GM23338 (cell line): ENCODE data around the gene FNDC10.

ENCODE experiments used
- CREB1 ChIP-seq: fragments of 250-450 bp; sonication (Bioruptor Pico); IDR thresholded peaks from 2 replicates; pipeline ENCODE4 v1.5.0; 2020; ENCODE audit warnings: low read depth, mild to moderate bottlenecking, moderate library complexity
- EZH2 ChIP-seq: fragments of 200-600 bp; sonication (generic); IDR thresholded peaks from one replicate; pipeline ENCODE4 v1.8.0; 2017; ENCODE audit warnings: antibody characterized with exemption, mild to moderate bottlenecking, low read depth; ENCODE audit not compliant: unreplicated experiment
- EZH2phosphoT487 ChIP-seq: fragments of 200-600 bp; sonication (generic); IDR thresholded peaks from one replicate; pipeline ENCODE4 v1.8.1; 2018; ENCODE audit warnings: antibody characterized with exemption; ENCODE audit not compliant: unreplicated experiment
- NANOG ChIP-seq: IDR thresholded peaks from 2 replicates; pipeline ENCODE4 v1.6.1; 2016; ENCODE audit warnings: antibody characterized with exemption, borderline replicate concordance
- POLR2AphosphoS5 ChIP-seq: IDR thresholded peaks from 2 replicates; pipeline ENCODE4 v1.6.1; 2016; ENCODE audit warnings: antibody characterized with exemption, low read depth
- TF ChIP-seq, protein P1 (sequence below), 2 experiments: fragments of 200-600 bp in 1 of 2; sonication (generic) in 1 of 2; conservative IDR thresholded peaks; 2 replicates each; pipeline versions ENCODE4 v1.5.1 to v1.6.1; 2016 to 2017; ENCODE audit warnings: antibody characterized with exemption in 2 of 2, low read depth in 2 of 2, mild to moderate bottlenecking in 2 of 2, moderate library complexity in 1 of 2
- TF ChIP-seq, protein P2 (sequence below): IDR thresholded peaks from one replicate; pipeline ENCODE4 v1.6.1; 2018; ENCODE audit warnings: antibody characterized with exemption; ENCODE audit not compliant: unreplicated experiment
- TF ChIP-seq, protein P3 (sequence below): IDR thresholded peaks from 2 replicates; pipeline ENCODE4 v1.6.1; 2016; ENCODE audit warnings: antibody characterized with exemption
- TF ChIP-seq, protein P4 (sequence below): fragments of 250-450 bp; sonication (Bioruptor Pico); IDR thresholded peaks from 2 replicates; pipeline ENCODE4 v1.5.0; 2020; ENCODE audit warnings: mild to moderate bottlenecking, moderate library complexity

DNA sequence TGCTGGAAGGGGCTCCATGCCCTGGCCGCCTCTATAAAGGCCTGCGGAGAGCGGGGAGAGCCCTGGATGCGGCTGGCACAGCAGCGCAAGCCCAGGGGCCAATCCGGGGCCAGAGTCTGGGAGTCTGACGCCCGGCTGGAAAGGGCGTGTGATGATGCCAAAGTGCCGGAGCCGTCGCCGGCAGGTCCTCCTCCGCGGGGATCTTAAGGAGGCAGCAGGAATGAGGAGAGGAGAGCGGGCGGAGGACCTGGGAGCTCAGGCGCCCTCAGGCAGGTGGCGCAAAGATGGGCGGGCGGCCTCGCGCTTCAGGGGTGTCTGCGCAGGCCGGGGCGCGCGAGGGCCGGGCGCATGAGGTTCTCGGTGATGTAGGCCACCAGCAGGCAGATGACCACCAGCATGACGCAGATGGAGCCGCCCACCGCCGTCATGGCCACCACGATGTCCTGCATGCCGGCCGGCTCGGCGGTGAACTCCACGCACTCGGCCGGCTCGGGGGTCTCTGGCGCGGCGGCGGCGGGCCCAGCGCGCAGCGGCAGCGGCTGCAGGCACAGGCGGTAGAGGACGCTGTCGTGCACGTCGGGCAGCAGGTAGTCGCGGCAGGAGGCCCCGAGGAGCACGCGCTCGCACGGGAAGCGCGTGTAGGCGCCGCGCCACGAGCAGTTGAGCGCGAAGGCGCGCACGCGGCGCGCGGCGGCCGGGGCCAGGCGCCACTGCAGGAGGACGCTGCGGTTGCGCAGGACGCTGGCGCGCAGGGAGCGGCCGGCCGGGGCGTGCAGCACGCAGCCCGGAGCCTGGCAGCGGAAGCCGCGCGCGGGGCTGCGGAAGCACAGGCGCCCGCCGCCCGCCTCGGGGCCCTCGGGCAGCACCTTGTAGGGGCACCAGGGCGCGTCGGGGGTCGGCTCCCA lies 653 bp downstream of the FNDC10 start:
- TF ChIP-seq, protein P1, sequence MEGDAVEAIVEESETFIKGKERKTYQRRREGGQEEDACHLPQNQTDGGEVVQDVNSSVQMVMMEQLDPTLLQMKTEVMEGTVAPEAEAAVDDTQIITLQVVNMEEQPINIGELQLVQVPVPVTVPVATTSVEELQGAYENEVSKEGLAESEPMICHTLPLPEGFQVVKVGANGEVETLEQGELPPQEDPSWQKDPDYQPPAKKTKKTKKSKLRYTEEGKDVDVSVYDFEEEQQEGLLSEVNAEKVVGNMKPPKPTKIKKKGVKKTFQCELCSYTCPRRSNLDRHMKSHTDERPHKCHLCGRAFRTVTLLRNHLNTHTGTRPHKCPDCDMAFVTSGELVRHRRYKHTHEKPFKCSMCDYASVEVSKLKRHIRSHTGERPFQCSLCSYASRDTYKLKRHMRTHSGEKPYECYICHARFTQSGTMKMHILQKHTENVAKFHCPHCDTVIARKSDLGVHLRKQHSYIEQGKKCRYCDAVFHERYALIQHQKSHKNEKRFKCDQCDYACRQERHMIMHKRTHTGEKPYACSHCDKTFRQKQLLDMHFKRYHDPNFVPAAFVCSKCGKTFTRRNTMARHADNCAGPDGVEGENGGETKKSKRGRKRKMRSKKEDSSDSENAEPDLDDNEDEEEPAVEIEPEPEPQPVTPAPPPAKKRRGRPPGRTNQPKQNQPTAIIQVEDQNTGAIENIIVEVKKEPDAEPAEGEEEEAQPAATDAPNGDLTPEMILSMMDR (conservative IDR thresholded peaks at IDR 0.05; ENCODE audit: low read depth in 2 of 2) = peak; percentile 38 to 67; a peak in 2 of 4 replicates
- TF ChIP-seq, protein P2, sequence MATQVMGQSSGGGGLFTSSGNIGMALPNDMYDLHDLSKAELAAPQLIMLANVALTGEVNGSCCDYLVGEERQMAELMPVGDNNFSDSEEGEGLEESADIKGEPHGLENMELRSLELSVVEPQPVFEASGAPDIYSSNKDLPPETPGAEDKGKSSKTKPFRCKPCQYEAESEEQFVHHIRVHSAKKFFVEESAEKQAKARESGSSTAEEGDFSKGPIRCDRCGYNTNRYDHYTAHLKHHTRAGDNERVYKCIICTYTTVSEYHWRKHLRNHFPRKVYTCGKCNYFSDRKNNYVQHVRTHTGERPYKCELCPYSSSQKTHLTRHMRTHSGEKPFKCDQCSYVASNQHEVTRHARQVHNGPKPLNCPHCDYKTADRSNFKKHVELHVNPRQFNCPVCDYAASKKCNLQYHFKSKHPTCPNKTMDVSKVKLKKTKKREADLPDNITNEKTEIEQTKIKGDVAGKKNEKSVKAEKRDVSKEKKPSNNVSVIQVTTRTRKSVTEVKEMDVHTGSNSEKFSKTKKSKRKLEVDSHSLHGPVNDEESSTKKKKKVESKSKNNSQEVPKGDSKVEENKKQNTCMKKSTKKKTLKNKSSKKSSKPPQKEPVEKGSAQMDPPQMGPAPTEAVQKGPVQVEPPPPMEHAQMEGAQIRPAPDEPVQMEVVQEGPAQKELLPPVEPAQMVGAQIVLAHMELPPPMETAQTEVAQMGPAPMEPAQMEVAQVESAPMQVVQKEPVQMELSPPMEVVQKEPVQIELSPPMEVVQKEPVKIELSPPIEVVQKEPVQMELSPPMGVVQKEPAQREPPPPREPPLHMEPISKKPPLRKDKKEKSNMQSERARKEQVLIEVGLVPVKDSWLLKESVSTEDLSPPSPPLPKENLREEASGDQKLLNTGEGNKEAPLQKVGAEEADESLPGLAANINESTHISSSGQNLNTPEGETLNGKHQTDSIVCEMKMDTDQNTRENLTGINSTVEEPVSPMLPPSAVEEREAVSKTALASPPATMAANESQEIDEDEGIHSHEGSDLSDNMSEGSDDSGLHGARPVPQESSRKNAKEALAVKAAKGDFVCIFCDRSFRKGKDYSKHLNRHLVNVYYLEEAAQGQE = no peak
- TF ChIP-seq EZH2 (no peak), NANOG (no peak), EZH2phosphoT487 (no peak), POLR2AphosphoS5 (0 out of 2 replicates have a peak, but pooled peaks have one; percentile 38), CREB1 (CRISPR knock-in tag) (peak; percentile 72)
- TF ChIP-seq, protein P3, sequence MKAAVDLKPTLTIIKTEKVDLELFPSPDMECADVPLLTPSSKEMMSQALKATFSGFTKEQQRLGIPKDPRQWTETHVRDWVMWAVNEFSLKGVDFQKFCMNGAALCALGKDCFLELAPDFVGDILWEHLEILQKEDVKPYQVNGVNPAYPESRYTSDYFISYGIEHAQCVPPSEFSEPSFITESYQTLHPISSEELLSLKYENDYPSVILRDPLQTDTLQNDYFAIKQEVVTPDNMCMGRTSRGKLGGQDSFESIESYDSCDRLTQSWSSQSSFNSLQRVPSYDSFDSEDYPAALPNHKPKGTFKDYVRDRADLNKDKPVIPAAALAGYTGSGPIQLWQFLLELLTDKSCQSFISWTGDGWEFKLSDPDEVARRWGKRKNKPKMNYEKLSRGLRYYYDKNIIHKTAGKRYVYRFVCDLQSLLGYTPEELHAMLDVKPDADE = no peak
- TF ChIP-seq, protein P4, sequence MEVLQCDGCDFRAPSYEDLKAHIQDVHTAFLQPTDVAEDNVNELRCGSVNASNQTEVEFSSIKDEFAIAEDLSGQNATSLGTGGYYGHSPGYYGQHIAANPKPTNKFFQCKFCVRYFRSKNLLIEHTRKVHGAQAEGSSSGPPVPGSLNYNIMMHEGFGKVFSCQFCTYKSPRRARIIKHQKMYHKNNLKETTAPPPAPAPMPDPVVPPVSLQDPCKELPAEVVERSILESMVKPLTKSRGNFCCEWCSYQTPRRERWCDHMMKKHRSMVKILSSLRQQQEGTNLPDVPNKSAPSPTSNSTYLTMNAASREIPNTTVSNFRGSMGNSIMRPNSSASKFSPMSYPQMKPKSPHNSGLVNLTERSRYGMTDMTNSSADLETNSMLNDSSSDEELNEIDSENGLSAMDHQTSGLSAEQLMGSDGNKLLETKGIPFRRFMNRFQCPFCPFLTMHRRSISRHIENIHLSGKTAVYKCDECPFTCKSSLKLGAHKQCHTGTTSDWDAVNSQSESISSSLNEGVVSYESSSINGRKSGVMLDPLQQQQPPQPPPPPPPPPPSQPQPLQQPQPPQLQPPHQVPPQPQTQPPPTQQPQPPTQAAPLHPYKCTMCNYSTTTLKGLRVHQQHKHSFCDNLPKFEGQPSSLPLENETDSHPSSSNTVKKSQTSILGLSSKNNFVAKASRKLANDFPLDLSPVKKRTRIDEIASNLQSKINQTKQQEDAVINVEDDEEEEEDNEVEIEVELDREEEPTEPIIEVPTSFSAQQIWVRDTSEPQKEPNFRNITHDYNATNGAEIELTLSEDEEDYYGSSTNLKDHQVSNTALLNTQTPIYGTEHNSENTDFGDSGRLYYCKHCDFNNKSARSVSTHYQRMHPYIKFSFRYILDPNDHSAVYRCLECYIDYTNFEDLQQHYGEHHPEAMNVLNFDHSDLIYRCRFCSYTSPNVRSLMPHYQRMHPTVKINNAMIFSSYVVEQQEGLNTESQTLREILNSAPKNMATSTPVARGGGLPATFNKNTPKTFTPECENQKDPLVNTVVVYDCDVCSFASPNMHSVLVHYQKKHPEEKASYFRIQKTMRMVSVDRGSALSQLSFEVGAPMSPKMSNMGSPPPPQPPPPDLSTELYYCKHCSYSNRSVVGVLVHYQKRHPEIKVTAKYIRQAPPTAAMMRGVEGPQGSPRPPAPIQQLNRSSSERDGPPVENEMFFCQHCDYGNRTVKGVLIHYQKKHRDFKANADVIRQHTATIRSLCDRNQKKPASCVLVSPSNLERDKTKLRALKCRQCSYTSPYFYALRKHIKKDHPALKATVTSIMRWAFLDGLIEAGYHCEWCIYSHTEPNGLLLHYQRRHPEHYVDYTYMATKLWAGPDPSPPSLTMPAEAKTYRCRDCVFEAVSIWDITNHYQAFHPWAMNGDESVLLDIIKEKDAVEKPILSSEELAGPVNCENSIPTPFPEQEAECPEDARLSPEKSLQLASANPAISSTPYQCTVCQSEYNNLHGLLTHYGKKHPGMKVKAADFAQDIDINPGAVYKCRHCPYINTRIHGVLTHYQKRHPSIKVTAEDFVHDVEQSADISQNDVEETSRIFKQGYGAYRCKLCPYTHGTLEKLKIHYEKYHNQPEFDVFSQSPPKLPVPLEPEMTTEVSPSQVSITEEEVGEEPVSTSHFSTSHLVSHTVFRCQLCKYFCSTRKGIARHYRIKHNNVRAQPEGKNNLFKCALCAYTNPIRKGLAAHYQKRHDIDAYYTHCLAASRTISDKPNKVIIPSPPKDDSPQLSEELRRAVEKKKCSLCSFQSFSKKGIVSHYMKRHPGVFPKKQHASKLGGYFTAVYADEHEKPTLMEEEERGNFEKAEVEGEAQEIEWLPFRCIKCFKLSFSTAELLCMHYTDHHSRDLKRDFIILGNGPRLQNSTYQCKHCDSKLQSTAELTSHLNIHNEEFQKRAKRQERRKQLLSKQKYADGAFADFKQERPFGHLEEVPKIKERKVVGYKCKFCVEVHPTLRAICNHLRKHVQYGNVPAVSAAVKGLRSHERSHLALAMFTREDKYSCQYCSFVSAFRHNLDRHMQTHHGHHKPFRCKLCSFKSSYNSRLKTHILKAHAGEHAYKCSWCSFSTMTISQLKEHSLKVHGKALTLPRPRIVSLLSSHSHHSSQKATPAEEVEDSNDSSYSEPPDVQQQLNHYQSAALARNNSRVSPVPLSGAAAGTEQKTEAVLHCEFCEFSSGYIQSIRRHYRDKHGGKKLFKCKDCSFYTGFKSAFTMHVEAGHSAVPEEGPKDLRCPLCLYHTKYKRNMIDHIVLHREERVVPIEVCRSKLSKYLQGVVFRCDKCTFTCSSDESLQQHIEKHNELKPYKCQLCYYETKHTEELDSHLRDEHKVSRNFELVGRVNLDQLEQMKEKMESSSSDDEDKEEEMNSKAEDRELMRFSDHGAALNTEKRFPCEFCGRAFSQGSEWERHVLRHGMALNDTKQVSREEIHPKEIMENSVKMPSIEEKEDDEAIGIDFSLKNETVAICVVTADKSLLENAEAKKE = no peak
